Activated T-cell treated with anti-CD3 and anti-CD28 coated beads for 4 hours (primary cell): ENCODE results near the gene TREM1.
A peak's percentile ranks its signal among the peaks of the same experiment; 100 is the strongest.
"Not testable (repeated sequence)": the region's sequence is repeated elsewhere in the genome, so short reads cannot be mapped to it uniquely, and the experiment has no call there.

ENCODE experiments used
- DNase-seq: peaks from one replicate; pipeline ENCODE4 v3.0.0-alpha.2; 2020

TREM1 gene

DNA sequence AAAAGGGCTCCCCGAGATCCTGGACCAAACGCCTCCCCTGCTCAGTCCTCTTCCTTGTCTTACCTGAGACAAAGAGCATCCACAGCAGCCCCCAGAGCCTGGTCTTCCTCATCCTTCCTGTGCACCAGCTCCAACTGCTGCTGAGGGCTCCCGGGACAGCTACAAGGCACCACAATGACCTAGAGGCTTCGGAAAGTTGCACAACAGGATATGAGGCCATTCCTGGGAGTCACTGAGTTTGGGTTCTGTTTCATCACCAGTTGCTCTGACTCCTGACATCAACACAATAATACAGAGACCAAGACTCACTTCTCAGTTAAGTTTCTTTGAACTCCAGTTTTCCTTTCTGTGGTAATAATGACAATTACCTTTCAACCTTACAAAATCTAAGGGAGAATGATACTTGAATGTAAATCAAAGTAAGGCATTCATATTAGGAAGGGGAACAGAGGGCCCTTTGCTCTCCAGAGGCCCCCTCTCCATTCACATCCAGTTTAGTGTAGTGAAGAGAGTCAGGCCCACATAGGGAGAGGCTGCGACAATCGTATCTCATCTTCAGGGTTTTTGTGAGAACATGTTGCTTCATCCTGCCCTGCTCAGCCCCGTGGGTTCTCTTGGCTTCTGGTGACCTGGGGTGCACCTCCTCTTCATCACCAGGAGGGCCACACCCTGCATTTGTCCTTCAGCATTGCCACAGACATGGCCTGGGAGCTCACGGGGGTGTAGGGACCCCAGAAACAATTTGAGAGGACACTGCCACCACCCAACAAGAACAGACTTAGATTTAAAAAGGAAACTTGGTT lies at the start of gene TREM1:
Gene TREM1, minus strand, starts transcription at position 139 of the 803 bp plus-strand sequence. Its CDS starts 27 bp downstream, at position 112.
- DNase-seq: no peak

DNA sequence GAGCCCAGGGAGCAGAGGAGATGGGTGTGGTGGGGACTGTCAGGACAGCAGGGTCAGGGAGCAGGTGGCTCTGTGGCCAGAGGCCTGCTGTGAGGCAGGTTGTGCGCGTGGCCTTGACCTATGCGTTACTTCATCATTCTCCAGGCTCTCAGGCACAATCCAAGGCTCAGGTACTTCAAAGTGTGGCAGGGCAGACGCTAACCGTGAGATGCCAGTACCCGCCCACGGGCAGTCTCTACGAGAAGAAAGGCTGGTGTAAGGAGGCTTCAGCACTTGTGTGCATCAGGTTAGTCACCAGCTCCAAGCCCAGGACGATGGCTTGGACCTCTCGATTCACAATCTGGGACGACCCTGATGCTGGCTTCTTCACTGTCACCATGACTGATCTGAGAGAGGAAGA lies 49.5 kb upstream of the TREM1 start:
- no peak for DNase-seq

DNA sequence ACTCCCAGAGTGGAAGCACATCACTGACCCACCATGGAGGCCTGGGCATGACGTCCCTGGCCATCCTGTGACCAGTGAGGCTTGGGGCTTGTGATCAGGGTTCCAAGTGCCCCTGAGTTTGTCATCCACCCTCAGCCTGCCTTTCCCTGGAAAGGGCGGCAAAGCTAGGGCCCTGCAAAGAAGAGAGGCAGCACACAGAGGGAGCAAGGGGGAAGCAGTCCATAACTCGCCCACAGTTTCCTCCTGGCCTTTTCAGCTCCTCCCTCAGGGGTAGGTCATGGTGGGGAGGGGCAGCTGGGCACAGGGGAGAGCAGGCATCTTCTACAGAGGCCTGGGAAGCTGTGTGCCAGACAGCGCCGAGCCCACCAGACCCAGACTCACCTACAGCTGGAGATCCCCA lies 48.8 kb upstream of the TREM1 start, which contains the start of gene NCR2:
Gene NCR2, plus strand, starts transcription at position 313 of the 400 bp plus-strand sequence. CDS start 269 bp downstream, outside the sequence.
- DNase-seq: no peak

- no peak for DNase-seq
Measured at GRCh38 chr6:41334482-41335040, 48.1 kb upstream of the TREM1 start.

GRCh38 chr6:41332842-41333736 lies 46.6 kb upstream of the TREM1 start:
- no peak for DNase-seq

DNA sequence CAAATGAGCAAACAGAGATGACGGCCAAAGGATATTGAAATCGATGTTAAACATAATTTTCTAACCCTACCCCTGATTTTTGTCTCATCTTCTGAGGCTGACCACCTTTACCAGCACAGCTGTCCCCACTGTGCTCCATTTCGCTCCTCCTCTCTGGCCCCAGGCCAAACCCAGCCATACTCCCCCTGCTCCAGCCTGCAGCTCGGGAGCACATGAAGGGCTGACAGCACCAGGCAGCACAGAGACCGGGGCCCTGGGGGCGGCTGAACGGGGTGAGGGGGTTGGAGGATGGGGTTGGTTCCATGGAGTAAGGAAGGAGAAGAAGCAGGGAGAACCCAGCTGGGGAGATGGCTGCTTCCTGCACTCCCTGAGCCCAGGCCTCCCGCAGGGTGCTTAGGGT lies 45.8 kb upstream of the TREM1 start:
- no peak for DNase-seq

GRCh38 chr6:41331401-41332150 lies 45.1 kb upstream of the TREM1 start:
- no peak for DNase-seq

DNA sequence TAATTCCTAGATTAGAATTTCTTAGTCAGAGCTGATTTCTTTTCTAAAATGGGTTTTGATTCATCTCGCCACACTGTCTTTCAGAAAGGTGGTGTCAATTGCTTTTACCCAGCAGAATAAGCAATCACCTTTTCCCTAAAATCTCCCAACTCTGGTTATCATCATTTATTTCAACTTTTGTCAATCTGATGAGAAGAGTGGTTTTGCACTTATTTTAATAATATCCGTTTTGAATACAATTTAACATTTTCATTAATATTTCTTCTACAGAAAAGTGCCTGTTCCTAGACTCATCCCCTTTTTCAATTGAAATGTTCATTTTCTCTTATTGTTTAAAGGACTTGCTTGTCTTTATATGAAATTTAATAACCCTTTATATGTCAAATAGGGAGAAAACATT lies 40.7 kb upstream of the TREM1 start:
- DNase-seq: no peak

GRCh38 chr6:41326092-41326491 lies 39.6 kb upstream of the TREM1 start:
- DNase-seq: no peak

GRCh38 chr6:41325446-41326066 lies 39.1 kb upstream of the TREM1 start:
- no peak for DNase-seq

DNA sequence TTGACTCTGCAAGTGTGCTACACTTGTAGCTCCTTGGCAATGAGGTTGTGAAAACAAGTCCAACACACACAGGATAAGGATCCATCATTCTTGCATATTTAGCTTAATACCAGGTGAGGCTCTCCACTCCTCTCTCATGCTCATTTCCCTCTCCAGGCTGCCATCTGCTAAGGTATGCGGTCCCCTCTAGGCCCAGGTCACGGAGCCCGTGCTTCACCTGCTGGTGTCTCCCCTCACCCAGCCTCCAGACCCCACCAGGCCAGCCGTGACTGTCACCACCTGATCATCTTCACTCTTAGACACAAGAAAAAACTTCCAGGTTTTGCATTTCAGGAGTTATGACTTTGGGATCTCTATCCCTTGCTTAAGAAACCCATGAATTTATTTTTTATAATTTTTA lies 34.7 kb upstream of the TREM1 start:
- DNase-seq: no peak

GRCh38 chr6:41318654-41319565 lies 32.4 kb upstream of the TREM1 start:
- peak; percentile 70 for DNase-seq

DNA sequence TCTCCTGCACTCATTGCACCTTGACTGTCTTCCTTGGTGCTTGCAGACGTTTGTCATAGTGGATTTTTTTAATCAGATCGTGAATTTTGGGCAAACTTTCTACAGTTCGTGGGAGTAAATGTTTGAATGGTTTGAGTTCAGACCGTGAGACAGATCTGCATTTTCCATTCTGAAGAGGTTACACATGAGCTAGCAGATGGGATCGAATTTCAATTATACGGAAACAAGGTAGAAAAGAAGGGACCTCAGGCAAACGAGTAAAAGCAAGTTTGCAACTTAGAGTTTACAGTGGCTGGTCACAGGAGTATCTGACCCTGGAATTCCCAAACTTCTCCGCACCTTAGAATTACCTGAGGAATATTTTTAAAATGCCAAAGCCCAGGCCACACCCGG lies 31.8 kb upstream of the TREM1 start:
- no peak for DNase-seq

GRCh38 chr6:41315943-41316620 lies 29.6 kb upstream of the TREM1 start:
- no peak for DNase-seq

- no peak for DNase-seq
Measured at GRCh38 chr6:41315203-41315602, 28.7 kb upstream of the TREM1 start.

DNA sequence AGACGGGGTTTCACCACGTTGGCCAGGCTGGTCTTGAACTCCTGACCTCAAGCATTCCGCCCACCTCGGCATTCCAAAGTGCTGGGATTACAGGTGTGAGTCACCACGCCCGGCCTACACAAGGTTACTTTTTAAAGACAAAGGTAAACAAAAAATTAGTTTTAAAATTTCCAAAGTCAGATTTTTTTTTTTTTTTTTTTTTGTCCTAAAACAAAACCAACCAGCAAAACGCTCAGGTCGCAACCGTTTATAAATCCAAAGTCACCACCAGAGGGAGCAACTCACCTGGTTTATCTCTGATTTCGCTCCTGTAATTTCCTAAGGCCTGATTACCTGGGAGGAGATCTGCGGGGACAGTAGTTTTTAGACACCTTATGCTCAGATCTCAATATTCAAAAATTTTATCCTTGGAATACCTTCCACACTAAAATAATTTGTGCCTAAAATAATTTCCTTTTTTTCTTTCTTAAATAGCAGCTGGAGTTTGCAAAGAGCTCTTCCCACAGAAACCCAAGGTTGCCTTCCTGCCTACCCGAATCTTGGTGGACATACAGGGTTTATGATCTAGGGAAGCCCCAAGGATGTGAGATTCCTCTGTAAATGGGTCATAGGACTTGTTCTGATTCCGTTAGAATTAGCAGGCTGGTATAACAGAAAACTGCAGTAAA lies 19.8 kb upstream of the TREM1 start:
- peak; percentile 47 for DNase-seq

DNA sequence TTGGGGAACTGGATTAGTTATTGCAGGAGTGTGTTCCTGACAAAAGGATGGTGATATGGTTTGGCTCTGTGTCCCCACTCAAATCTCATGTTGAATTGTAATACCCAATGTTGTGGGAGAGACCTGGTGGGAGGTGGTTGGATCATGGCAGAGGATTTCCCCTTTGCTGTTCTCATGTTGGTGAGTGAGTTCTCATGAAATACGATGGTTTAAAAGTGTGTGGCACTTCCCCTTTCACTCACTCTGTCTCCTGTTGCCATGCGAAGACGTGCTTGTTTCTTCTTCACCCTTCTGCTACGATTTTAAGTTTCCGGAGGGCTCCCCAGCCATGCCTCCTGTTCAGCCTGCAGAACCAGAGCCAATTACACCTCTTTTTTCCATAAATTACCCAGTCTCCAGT lies 16.2 kb upstream of the TREM1 start:
- DNase-seq: no peak

DNA sequence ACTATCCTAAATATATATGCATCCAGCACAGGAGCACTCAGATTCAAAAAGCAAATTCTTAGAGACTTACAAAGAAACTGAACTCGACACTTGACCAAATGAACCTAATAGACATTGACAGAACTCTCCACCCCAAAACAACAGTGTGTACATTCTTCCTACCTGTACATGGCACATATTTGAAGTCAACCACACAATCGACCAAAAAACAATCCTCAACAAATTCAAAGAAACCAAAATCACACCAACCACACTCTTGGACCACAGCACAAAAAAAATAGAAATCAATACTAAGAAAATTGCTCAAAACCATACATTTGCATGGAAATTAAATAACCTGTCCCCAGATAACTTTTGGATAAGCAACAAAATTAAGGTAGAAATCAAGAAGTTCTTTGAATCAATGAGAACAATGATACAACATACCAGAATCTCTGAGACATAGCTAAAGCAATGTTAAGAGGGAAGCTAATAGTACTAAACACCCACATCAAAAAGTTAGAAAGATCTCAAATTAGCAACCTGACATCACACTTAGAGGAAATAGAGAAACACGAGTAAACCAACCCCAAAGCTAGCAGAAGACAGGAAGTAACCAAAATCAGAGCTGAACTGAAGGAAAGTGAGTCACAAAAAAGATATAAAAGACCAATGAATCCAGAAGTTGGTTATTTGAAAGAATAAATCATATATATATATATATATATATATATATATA lies 12.5 kb upstream of the TREM1 start:
- DNase-seq: no peak

GRCh38 chr6:41297248-41297647 lies 10.8 kb upstream of the TREM1 start:
- DNase-seq: not testable (repeated sequence)
